ENCODE measurements around the gene USP15.

USP15 gene

DNA sequence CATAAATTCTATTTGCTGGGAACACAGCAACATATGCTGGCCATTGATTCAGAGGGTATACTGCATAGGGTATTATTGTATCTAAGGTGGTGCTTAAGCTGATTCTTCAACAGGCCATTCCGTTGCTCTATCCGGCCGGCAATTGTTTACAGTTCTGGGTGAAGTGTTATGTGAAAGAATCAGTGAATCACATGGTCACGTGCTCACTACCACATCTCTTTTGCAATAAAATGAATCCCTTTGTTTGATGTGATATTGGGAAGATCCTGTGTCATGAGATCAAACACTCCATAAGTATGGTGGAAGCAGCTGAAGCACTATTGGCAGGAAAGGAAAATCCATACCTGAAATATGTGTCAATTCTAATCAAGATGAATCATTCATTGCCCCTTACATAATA, 7.6 kb upstream of the USP15 start:
- ChIA-PET CTCF (no interaction called here), POLR2A (no interaction called here)
- TF ChIP-seq, protein P1, sequence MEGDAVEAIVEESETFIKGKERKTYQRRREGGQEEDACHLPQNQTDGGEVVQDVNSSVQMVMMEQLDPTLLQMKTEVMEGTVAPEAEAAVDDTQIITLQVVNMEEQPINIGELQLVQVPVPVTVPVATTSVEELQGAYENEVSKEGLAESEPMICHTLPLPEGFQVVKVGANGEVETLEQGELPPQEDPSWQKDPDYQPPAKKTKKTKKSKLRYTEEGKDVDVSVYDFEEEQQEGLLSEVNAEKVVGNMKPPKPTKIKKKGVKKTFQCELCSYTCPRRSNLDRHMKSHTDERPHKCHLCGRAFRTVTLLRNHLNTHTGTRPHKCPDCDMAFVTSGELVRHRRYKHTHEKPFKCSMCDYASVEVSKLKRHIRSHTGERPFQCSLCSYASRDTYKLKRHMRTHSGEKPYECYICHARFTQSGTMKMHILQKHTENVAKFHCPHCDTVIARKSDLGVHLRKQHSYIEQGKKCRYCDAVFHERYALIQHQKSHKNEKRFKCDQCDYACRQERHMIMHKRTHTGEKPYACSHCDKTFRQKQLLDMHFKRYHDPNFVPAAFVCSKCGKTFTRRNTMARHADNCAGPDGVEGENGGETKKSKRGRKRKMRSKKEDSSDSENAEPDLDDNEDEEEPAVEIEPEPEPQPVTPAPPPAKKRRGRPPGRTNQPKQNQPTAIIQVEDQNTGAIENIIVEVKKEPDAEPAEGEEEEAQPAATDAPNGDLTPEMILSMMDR (IDR thresholded peaks at IDR 0.05; ENCODE audit: control extremely low read depth, extremely low read depth, low read depth, missing control alignments): no peak
- no peak for DNase-seq (ENCODE audit: extremely low spot score)

DNA sequence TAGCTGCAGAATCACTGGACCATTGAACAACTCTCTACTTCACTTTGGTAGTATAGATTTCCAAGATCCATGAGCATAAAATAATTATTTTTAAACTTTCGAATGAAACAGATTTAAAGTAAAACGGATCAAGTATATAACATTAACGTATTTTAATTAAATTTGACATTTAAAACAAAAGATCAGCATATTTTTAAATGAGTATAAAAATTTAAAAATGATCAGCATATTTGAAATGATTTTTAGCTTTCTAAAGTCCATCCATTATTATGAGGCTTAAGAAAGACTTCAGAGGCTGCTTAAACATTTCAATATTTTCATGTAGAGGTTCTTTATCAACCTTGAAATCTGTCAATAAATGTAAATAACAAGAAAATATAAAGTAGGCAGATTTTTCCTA, 5.2 kb upstream of the USP15 start:
- TF ChIP-seq, protein P1 (IDR thresholded peaks at IDR 0.05; ENCODE audit: control extremely low read depth, extremely low read depth, low read depth, missing control alignments): no peak
- POLR2A ChIA-PET: no interaction called here
- CTCF ChIA-PET: no interaction called here
- DNase-seq (ENCODE audit: extremely low spot score): no peak

DNA sequence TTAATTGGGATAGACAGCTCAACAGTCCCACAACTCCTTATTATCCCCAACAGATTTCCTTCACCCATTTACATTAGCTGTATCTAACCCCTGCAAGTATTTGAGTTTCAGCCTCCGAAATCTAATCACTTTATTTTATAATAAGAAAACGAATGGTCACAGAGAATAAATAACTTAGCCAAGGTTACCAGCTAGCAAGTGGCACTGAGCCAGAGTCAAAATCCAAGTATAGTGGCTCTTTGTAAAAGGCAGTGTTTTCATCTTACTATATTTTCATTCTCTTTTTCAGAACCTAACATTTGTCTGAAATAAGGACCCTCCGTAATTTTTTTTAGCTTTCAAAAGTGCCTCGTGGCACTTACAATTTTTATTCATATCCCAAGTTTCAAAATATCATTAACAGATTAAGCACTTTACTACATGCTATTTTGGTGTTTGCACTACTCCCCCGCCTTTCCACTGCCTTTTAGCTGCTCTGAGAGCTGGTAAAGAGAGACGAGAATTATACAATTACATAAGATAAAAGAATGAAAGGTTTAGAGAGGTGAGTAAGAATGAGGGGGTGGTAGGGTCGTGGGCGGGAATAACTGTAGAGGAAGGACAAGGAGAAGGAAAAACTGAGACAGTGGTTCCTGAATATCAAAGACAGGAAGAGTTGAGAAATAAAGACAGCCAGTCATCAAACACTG, 3.7 kb upstream of the USP15 start:
- ChIA-PET CTCF (interaction anchor here (0.9 kb wide), 1 partner anchor 11 kb away, joined by 3 read pairs; no protein-coding TSS in a partner anchor), POLR2A (no interaction called here)
- DNase-seq (ENCODE audit: extremely low spot score): no peak
- TF ChIP-seq, protein P1 (IDR thresholded peaks at IDR 0.05; ENCODE audit: control extremely low read depth, extremely low read depth, low read depth, missing control alignments): no peak

DNA sequence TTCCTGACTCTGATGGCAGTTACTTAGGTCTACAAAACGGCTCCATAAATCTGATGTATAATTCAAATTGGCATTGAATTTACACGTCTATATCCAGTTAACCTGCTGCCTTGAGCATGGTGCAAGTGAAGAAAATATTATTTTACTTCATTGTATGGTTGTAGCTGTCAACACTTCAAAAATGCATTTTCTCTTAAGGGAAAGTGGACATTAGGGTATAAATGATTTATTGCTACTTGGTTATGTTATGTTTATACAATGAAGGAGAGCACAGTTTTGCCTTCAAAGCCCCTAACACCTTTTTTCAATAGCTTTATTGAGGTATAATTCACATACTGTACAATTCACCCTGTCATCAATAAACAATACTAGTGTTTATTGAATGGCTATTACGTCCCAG, 2.0 kb upstream of the USP15 start:
- ChIA-PET POLR2A (no interaction called here), CTCF (interaction anchor here (1.1 to 1.7 kb wide), 3 partner anchors 79 to 177 kb away, joined by 3 to 4 read pairs (median 3); no protein-coding TSS in a partner anchor)
- TF ChIP-seq, protein P1 (IDR thresholded peaks at IDR 0.05; ENCODE audit: control extremely low read depth, extremely low read depth, low read depth, missing control alignments): no peak
- DNase-seq (ENCODE audit: extremely low spot score): no peak

DNA sequence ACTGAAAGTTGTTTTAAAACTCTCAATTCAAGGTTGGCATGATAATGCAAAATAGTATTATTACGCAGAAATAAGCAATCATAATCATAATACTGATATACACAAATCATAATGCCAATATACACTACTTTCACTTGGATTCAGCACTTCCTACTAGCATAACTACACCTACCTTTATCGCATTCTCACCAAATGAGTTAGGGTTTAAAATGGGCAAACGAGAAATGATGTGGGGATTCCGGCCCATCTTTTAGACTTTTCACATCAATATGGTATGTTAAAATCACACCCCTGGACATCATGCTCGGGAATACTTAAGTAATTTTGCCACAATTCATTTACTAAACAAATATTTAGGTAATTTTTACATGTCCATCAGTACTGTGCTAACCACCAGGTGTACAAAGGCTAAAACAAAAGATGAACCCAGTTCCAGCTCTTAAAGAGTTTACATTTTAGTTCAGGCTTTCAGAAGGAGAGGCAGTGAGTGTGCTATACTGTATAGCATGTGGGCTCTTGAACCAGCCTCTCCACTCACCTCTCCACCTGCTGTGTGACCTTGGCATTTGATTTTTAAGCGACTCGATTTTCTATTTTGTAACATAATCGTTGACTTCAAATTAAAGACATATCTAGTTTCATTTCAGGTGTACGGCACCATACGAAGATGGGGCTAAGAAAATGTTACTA, 1.1 kb upstream of the USP15 start:
- DNase-seq (ENCODE audit: extremely low spot score): no peak
- TF ChIP-seq, protein P1 (IDR thresholded peaks at IDR 0.05; ENCODE audit: control extremely low read depth, extremely low read depth, low read depth, missing control alignments): no peak
- POLR2A ChIA-PET: interaction anchor here (1.0 to 1.4 kb wide), 2 partner anchors 8 to 344 kb away, joined by 3 read pairs; no protein-coding TSS in a partner anchor
- CTCF ChIA-PET: interaction anchor here (0.7 to 1.8 kb wide), 6 partner anchors 8 to 536 kb away, joined by 3 to 9 read pairs (median 4); no protein-coding TSS in a partner anchor

DNA sequence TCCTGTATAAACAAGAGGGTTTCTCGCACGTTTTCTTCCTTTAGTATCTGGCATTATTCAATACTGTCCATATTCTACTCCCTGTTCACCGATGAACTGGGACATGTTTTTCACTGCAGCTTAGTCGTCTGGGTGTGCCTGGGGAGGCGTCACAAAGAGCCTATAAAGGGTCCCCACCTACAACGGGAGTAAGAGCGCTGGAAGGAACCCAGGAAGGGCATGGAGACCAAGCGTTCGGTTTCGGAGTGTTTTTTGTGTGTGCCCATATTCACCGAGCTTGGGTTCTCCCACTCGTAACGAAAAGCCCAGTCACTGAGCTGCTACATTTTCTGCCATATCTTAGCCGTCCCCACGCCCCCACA, 592 bp upstream of the USP15 start:
- TF ChIP-seq, protein P1 (IDR thresholded peaks at IDR 0.05; ENCODE audit: control extremely low read depth, extremely low read depth, low read depth, missing control alignments): no peak
- no peak for DNase-seq (ENCODE audit: extremely low spot score)
- ChIA-PET CTCF (interaction anchor here (0.6 to 1.8 kb wide), 6 partner anchors 8 to 536 kb away, joined by 3 to 9 read pairs (median 3); no protein-coding TSS in a partner anchor), POLR2A (interaction anchor here (1.0 to 1.4 kb wide), 2 partner anchors 8 to 344 kb away, joined by 3 read pairs; no protein-coding TSS in a partner anchor)
